Putamen (tissue), 1 donor: ENCODE data around the gene CTAGE9.

Experiments used
- DNase-seq: peaks from one replicate; pipeline ENCODE4 v3.0.0-alpha.2; 2016; ENCODE audit warnings: low spot score

Gene CTAGE9

DNA sequence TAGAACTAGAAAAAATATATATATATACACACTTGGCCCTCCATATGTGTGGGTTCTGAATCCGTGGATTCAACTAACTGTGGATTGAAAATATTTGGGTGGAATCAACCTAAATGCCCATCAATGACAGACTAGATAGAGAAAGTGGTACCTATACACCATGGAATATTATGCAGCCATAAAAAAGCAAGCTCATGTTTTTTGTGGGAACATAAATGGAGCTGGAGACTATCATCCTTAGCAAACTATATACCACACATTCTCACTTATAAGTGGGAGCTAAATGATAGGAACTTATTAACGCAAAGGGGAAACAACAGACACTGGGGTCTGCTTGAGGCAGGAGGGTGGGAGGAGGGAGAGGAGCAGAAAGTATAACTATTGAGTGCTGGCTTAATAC is 37.6 kb downstream of the CTAGE9 start:
- DNase-seq = no peak

DNA sequence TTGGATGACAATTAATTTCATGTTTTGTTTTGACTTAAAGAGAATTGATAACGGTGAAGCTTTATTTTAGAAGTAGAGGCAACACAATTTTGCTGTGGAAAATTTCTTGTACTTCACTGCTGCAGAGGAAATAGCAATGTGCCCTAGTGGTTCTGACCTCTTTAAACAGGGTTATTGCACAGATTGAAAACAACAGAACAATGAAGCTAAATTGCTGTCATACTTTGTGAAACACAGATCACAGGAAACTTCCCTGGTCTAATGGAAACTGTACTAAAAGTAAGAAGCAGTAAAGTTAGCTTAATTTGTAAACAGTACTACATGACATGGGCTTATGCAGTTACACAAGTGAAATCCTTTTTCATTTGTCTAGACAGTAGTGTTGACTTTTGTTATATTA is 40.9 kb downstream of the CTAGE9 start:
- DNase-seq = no peak

- no peak for DNase-seq
Measured at GRCh38 chr6:131663578-131664165, 47.1 kb downstream of the CTAGE9 start.

- DNase-seq = no peak
Measured at GRCh38 chr6:131660195-131660594, 50.6 kb downstream of the CTAGE9 start.
